SK-N-MC (cell line): ENCODE data around the gene RSPH6A.

Source experiments
- EZH2 ChIP-seq: fragments of 200-600 bp; sonication (generic); IDR thresholded peaks from one replicate; pipeline ENCODE4 v1.6.1; 2017; ENCODE audit warnings: antibody characterized with exemption
- FOXP2 ChIP-seq: optimal IDR thresholded peaks from 2 replicates; pipeline ENCODE3; 2011; ENCODE audit warnings: mild to moderate bottlenecking, moderate library complexity; ENCODE audit not compliant: insufficient read depth; ENCODE audit errors: extremely low read length, control extremely low read depth
- POLR2AphosphoS5 ChIP-seq: IDR thresholded peaks from 2 replicates; pipeline ENCODE4 v1.6.1; 2012; ENCODE audit warnings: mild to moderate bottlenecking, low read depth, low read length, borderline replicate concordance

DNA sequence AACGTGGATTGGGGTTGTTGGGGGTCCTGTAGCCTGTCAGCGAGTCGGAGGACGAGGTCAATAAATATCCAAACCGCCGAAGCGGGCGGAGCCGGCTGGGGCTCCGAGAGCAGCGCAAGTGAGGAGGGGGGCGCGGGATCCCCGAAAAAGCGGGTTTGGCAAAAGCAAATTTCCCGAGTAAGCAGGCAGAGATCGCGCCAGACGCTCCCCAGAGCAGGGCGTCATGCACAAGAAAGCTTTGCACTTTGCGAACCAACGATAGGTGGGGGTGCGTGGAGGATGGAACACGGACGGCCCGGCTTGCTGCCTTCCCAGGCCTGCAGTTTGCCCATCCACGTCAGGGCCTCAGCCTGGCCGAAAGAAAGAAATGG, 45.3 kb downstream of the RSPH6A start:
- TF ChIP-seq POLR2AphosphoS5, result no peak
- no peak for TF ChIP-seq EZH2
- no peak for TF ChIP-seq FOXP2
